ENCODE data around the gene ATXN7.

The ATXN7 gene

DNA sequence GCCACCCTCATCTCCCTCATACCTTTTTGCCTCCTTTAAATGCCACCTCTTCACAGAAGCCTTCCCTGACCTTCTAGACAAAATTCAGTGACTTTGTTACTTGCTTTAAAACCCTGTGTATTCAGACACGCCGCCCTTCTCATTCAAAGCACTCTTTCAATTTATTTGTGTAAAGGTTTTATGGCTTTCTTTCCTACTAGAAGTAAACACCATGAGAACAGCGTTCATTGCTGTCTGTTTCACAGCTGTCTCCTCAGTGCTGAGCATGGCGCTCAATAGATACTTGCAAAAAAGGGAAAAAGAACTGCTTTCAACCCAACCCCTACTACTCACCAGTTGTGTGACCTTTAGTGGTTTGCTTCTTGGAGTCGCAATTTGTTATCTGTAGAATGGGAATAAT, 17.0 kb downstream of the ATXN7 start:
- no peak for DNase-seq (ENCODE audit: low spot score)
- in situ Hi-C loops (cut with MboI; ENCODE audit: low pct_unique_long_range_greater_than_20kb, low sequenced_read_pairs, unreplicated experiment): no loop called here
- TF ChIP-seq, protein P1, sequence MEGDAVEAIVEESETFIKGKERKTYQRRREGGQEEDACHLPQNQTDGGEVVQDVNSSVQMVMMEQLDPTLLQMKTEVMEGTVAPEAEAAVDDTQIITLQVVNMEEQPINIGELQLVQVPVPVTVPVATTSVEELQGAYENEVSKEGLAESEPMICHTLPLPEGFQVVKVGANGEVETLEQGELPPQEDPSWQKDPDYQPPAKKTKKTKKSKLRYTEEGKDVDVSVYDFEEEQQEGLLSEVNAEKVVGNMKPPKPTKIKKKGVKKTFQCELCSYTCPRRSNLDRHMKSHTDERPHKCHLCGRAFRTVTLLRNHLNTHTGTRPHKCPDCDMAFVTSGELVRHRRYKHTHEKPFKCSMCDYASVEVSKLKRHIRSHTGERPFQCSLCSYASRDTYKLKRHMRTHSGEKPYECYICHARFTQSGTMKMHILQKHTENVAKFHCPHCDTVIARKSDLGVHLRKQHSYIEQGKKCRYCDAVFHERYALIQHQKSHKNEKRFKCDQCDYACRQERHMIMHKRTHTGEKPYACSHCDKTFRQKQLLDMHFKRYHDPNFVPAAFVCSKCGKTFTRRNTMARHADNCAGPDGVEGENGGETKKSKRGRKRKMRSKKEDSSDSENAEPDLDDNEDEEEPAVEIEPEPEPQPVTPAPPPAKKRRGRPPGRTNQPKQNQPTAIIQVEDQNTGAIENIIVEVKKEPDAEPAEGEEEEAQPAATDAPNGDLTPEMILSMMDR (IDR thresholded peaks at IDR 0.05; ENCODE audit: extremely low read depth, insufficient read depth, missing control alignments): no peak

DNA sequence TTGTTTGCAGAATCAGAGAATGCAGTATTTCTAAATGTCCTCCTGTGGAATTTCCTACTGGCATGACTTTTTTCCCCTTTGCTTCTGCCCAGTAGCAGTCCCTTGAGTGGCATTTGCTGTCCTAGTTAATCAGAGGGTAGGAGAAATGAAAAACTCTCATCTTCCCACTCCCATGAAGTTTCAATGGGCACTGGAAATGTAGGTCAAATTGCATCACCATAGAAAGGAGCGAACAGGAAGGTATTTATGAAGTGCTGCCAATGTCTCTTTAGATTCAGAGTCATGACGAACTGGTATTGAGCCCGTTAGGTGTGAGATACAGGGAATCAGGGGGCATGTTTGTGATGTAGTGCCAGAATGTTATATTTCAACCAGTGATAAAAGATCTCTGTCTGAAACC, 23.2 kb downstream of the ATXN7 start:
- TF ChIP-seq, protein P1 (IDR thresholded peaks at IDR 0.05; ENCODE audit: extremely low read depth, insufficient read depth, missing control alignments): no peak
- in situ Hi-C loops (cut with MboI; ENCODE audit: low pct_unique_long_range_greater_than_20kb, low sequenced_read_pairs, unreplicated experiment): no loop called here
- DNase-seq (ENCODE audit: low spot score): no peak

DNA sequence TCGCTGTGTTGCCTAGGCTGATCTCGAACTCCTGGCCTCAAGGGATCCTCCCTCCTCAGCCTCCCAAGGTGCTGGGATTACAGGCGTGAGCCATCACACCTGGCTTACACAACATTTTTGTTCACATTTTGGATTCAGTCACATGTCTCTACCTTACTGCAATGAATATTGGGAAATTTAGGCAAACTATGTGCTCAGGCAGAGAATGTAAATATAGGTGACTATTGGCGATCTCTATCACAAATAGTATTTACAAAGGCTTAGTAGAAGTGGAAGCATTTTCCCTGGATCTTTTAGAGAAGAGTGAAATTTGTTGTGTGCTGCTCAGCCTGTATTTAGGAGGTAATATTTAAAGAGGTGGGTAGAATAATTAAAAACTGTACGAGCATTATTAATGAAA, 27.9 kb downstream of the ATXN7 start:
- DNase-seq (ENCODE audit: low spot score): no peak
- TF ChIP-seq, protein P1 (IDR thresholded peaks at IDR 0.05; ENCODE audit: extremely low read depth, insufficient read depth, missing control alignments): no peak
- in situ Hi-C loops (cut with MboI; ENCODE audit: low pct_unique_long_range_greater_than_20kb, low sequenced_read_pairs, unreplicated experiment): no loop called here

DNA sequence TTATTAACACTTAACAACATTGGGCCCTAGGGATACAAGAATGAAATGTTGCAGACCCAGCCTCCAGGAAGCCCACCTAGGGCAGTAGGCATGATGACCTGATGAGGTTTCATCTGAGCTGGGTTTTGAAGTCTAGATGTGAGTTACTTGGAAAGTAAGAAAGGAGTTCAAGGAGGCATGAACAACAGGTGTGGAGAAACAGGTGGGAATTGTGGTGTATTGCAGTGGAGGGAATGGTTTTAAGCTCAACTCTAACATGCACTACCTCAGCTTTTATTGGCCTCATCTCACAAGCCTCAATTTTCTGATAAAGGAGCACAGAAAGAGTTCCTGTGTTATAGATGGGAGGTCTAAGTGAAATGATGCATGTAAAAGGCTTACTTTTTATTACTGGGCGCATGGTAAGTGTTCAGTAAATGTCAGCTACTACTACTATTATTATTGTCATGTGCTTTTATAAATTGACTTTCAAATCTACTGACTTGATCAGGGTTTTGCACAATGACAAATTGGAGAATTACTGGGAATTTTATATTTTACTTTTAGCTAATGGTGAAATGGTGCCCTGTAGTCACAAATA, 29.2 kb downstream of the ATXN7 start:
- TF ChIP-seq, protein P1 (IDR thresholded peaks at IDR 0.05; ENCODE audit: extremely low read depth, insufficient read depth, missing control alignments): no peak
- in situ Hi-C loops (cut with MboI; ENCODE audit: low pct_unique_long_range_greater_than_20kb, low sequenced_read_pairs, unreplicated experiment): no loop called here
- DNase-seq (ENCODE audit: low spot score): no peak

DNA sequence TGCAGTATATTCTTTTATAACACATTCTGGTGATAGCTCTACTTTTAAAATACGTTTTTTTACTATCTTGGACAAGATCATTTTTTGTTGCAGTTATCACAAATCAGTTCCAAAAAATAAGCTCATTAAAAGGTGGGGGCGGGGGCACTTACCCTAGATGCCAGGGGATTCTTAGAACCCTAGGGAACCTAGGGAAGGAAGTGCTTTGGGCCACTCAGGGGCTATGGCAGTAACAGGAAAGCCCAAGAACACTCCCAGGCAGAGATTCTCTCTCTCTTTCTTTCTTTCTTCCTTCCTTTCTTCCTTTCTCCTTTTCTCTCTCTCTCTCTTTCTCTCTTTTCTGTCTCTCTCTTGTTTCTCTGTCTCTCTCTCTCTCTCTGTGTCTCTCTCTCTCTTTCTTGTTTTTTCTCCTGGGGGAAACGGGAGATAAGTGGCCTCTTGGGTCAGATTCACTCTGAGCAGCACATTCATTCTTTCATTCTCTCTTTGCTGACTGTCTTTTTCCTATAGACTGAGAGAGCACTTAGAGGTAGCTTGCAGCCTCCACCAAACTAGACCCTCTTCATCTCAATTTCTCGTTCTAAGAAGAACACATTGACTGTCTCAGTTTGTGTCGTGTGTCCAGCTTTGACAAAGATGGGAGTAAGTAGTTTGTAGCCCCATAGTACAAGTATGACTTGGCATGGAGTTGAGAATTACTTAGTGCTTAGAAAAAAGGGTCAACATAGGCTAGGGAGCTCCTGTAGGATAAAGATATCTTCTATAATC, 31.9 kb downstream of the ATXN7 start:
- in situ Hi-C loops (cut with MboI; ENCODE audit: low pct_unique_long_range_greater_than_20kb, low sequenced_read_pairs, unreplicated experiment): no loop called here
- TF ChIP-seq, protein P1 (IDR thresholded peaks at IDR 0.05; ENCODE audit: extremely low read depth, insufficient read depth, missing control alignments): no peak

DNA sequence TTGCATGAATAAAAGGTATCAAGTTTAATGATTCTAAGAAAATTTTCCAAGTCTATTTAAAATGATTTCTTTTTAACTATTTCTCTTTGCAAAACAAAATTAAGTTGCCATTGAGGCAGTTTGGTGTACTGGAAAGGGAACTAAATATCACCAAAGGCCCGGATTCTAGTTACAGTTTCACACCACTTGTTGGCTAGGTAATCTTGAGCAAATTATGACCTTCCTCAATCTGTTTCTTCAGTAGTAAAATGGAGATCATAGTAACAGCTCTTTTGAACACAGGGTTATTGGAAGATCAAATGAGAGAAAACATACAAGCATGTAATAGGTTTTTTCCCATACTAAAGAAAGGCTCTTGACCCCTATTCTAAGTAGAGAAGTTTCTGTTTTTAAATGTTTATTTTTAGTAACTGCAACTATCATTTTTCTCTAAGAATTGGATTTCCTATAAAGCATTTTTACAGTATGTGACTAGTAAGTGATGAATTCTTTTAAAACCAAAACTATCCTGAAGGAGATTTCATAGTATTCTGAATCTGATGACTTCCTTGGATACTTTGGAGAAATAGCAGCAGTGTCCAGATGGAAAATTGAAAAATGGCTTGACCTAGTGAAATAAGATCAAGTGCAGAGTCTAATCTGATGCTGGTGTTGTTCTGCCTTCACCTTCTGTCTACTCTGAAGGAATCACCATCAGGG, 32.8 kb downstream of the ATXN7 start:
- in situ Hi-C loops (cut with MboI; ENCODE audit: low pct_unique_long_range_greater_than_20kb, low sequenced_read_pairs, unreplicated experiment): no loop called here
- TF ChIP-seq, protein P1 (IDR thresholded peaks at IDR 0.05; ENCODE audit: extremely low read depth, insufficient read depth, missing control alignments): no peak
- DNase-seq (ENCODE audit: low spot score): peak; percentile 27

More for the DNA sequence above, 31.9 kb downstream of the ATXN7 start:
- DNase-seq (ENCODE audit: low spot score): no peak

All from GM13977 (cell line).